ENCODE data around the gene AGL.

DNA sequence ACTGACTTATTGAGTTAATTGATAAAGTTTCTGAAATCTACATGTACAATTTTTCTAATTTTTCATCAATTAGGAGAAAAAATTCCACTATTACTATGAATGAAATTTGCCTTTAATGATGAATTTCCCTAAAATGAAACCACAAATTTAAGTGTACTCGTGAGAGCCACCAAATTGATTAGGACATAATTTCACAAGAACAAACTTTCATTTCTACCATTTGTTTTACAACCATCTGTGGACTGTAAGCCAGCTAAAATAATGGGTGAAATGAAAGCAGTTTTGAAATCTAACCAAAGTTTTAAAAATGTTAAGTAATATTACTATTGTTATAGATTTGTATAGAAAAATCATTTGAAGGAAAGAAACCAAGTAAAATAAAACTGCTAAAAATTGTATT is 41.8 kb downstream of the AGL start:
- TF ChIP-seq, protein P1, sequence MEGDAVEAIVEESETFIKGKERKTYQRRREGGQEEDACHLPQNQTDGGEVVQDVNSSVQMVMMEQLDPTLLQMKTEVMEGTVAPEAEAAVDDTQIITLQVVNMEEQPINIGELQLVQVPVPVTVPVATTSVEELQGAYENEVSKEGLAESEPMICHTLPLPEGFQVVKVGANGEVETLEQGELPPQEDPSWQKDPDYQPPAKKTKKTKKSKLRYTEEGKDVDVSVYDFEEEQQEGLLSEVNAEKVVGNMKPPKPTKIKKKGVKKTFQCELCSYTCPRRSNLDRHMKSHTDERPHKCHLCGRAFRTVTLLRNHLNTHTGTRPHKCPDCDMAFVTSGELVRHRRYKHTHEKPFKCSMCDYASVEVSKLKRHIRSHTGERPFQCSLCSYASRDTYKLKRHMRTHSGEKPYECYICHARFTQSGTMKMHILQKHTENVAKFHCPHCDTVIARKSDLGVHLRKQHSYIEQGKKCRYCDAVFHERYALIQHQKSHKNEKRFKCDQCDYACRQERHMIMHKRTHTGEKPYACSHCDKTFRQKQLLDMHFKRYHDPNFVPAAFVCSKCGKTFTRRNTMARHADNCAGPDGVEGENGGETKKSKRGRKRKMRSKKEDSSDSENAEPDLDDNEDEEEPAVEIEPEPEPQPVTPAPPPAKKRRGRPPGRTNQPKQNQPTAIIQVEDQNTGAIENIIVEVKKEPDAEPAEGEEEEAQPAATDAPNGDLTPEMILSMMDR (IDR thresholded peaks at IDR 0.05; ENCODE audit: low read depth, low read length), result no peak
- TF ChIP-seq EZH2phosphoT487 (IDR thresholded peaks at IDR 0.05; ENCODE audit: low read depth), result no peak

Data from OCI-LY3 (cell line).